Measurements from ENCODE around the gene PIGU.

- TF ChIP-seq CTCF (IDR thresholded peaks at IDR 0.05; ENCODE audit: poor library complexity, severe bottlenecking) (no peak), EZH2 (IDR thresholded peaks at IDR 0.05; ENCODE audit: borderline replicate concordance, insufficient read depth, low read length, poor library complexity, severe bottlenecking) (no peak), POLR2AphosphoS5 (IDR thresholded peaks at IDR 0.05) (no peak), SMC3 (conservative IDR thresholded peaks at IDR 0.05; ENCODE audit: poor library complexity) (no peak), EP300 (conservative IDR thresholded peaks at IDR 0.05; ENCODE audit: poor library complexity, severe bottlenecking) (no peak), MXI1 (conservative IDR thresholded peaks at IDR 0.05; ENCODE audit: poor library complexity, severe bottlenecking) (no peak), RAD21 (conservative IDR thresholded peaks at IDR 0.05) (no peak), REST (IDR thresholded peaks at IDR 0.05; ENCODE audit: borderline replicate concordance) (no peak)
Observed at GRCh38 chr20:34643928-34644327, 33.0 kb downstream of the PIGU start.
